HK-2 (cell line): ENCODE results near the gene KHDRBS1.
"Not testable (repeated sequence)": the region's sequence is repeated elsewhere in the genome, so short reads cannot be mapped to it uniquely, and the experiment has no call there.

ENCODE experiments used
- DNase-seq: peaks from one replicate; pipeline ENCODE4 v3.0.0-alpha.2; 2018; ENCODE audit not compliant: unreplicated experiment

The KHDRBS1 gene

GRCh38 chr1:32063261-32063681 is 49.6 kb downstream of the KHDRBS1 start:
- no peak for DNase-seq

GRCh38 chr1:32065613-32066488 is 52.2 kb downstream of the KHDRBS1 start:
- not testable (repeated sequence) for DNase-seq

- DNase-seq: peak; percentile 47
Observed at GRCh38 chr1:32066489-32066873, 52.8 kb downstream of the KHDRBS1 start.

- DNase-seq: no peak
Observed at GRCh38 chr1:32068957-32069588, 55.4 kb downstream of the KHDRBS1 start.

- no peak for DNase-seq
Observed at GRCh38 chr1:32071758-32072621, 58.3 kb downstream of the KHDRBS1 start.

GRCh38 chr1:32072622-32073298 is 59.1 kb downstream of the KHDRBS1 start, which contains the start of gene TMEM39B:
Gene TMEM39B, plus strand, starts transcription at chr1:32072939. Its CDS starts 109 bp downstream, at chr1:32073048.
- DNase-seq: peak; percentile 92

GRCh38 chr1:32073299-32074229 is 59.9 kb downstream of the KHDRBS1 start:
- DNase-seq: no peak

- DNase-seq: no peak
Observed at GRCh38 chr1:32074841-32075240, 61.2 kb downstream of the KHDRBS1 start.

GRCh38 chr1:32077451-32077850 is 63.8 kb downstream of the KHDRBS1 start:
- no peak for DNase-seq

- DNase-seq: no peak
Observed at GRCh38 chr1:32082022-32082421, 68.4 kb downstream of the KHDRBS1 start.

GRCh38 chr1:32086381-32086780 is 72.7 kb downstream of the KHDRBS1 start:
- DNase-seq: not testable (repeated sequence)

- no peak for DNase-seq
Observed at GRCh38 chr1:32091176-32091575, 77.5 kb downstream of the KHDRBS1 start.

GRCh38 chr1:32091591-32091990 is 77.9 kb downstream of the KHDRBS1 start:
- DNase-seq: no peak
